HG03025 (cell line): ENCODE results near the gene IGSF21.

Source experiments
- ATAC-seq: cut with Tn5 transposase; IDR thresholded peaks from one replicate; pipeline ENCODE4 v1.9.1; 2021; ENCODE audit warnings: mild to moderate bottlenecking, moderate library complexity; ENCODE audit not compliant: unreplicated experiment, low FRiP score

IGSF21 gene

DNA sequence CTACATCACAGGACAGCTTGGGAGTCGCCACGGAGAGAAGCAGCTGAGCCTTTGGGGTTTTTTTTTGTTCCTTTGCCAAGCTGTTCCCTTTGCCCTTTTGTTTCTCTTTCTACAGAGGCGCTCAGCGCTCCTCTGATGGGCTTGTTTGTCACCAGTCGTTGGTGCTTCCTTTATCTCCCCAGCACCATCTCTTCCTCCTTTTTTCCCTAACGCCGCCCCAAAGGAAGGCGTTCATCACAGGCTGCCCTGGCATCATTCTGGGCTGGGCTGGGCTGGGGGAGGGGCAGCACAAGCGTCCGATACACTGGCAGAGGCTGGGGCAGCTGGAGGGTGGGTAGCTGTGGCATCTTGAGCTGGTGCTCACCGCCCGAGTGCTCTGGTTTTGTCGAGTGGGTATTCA lies 10.5 kb downstream of the IGSF21 start:
- no peak for ATAC-seq

DNA sequence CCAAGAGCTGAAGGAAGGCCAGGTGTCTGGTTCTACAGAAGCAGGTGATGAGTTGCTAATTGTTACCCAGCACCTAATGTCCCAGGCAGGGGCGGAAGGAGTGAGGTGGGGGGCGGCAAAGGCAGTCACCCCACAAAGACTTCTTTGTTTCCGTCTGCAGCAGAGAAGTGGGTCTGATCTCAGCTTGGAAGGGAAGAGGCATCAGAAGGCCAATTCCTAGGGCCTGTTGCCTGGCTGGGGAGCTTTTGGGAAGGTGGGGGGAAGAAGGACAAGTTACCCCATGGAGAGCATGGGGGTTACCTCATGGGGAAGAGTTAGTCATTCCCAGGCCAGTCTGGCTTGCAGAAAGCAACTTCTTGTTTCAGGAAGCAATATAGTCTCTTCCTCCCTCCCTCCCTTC lies 10.9 kb downstream of the IGSF21 start:
- ATAC-seq, result no peak

DNA sequence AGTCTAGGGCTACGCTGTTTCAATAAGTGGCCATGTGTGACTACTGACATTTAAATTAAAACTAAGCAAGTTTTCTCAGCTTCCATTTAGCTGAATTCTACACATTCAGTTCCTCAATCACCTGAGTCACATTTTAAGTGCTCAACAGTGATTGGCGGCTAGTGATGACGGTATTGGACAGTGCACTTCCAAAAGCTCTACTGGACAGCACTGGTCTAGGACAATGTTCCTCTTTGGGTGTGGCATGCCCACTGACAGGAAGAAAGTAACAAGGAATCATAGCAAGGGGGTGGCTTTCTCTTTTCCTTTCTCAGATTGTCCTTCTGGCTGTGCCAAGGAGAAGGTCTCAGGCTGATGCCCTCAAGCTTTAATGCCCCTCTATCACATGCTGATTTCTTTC lies 11.7 kb downstream of the IGSF21 start:
- no peak for ATAC-seq

DNA sequence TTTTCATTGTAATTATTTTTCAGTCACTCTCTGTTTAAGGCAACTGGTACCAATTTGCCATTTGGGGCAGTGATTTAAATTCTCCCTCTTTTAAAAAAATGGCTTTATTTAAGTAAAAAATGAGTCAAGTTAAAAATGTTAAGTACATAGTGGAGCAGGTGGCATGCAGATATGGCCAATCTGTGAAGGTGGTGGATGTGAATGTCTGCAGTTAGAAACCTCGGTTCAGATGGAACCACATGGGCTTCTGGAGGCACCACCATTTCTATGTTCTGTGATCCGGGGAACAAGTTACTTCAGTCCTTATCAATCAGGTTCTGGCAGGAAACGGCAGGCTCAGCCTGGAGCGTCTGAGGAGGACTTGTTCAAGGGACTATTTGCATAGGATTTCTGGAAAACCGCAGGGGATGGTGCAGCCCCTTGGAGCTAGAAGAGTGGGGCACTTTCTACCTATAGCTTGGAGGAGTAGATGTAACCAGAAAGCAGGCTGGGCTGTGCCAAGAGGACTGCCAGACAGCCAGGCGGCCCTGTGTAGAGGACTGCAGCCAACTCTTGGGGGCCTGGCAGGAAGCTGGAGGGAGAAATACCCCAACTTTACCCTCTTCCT lies 12.3 kb downstream of the IGSF21 start:
- no peak for ATAC-seq

DNA sequence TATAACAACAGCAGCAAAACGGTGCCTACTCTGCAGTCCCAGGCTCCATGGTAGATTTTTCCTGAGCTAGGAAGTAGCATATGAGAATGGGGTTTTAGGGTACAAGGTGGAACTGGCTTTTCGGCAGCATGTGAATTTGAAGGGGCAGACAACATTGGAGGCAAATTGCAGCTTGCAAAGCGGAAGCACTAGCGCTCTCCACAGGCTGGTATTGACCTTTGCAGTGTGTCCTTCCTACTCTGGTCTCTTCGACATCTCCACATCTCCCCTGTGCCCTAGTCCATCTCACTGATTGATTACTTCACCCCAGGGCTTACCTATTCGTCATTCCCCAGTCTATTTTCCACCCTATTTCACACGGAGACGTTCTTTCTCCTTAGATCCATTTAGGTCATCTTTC lies 13.0 kb downstream of the IGSF21 start:
- ATAC-seq, result no peak

DNA sequence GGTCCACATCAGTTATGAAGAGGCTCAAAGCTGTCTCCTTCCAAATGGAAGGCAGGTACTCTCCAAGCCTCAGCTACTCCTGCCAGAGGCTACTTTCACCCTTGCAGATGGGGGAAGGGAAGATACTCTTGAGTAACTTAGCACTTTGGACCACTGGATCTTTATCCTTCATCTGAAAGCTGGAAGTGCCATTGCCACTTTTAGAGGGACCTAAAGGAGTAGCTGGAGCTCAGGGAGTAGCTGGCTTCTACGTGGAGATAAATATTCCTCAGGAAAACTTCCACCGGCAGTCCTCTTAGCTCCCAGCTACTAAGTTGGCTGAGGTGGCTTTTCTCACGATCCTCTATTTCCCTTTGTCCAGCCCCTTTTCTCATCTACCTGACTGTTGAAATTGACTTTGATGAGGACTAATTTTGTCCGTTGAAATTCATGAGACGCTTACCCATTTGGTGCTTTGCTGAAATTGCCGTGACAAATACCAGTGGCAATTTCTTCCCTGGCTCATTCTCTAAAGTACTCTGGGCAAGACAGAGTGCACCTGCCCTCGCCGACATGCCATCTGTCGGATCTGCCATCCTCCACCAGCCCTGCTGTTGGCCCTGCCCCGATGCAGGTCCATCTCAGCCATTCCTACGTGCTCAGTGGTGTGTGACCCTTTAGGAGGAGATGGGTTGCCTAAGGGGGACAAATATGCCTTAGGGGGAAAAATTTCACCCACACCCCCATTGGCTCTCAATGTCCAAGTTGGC lies 13.6 kb downstream of the IGSF21 start:
- no peak for ATAC-seq

DNA sequence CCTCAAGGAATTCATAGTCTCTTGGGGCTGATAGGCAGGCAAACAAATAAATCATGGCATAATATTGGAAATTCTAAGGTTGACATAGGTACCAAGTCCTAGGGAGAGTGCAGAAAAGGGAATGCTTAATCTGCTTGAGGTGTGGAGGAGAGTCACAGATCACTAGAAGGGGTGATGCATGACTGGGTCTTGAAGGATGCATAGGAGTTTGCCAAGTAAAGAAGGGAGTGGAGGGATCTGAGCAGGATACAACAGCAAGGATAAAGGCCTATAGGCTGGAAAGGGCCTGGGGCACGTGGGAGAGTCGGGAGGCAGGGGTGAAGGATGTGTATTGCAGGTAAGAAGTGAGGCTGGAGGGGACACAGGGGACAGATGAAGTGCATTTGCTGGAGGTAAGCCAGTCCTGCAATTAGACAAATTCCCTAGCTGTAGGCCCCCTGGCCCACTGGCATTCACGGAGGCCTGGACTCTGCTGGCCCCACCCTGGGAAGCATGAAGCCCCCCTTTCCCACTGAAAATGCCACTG lies 15.9 kb downstream of the IGSF21 start:
- ATAC-seq, result no peak

DNA sequence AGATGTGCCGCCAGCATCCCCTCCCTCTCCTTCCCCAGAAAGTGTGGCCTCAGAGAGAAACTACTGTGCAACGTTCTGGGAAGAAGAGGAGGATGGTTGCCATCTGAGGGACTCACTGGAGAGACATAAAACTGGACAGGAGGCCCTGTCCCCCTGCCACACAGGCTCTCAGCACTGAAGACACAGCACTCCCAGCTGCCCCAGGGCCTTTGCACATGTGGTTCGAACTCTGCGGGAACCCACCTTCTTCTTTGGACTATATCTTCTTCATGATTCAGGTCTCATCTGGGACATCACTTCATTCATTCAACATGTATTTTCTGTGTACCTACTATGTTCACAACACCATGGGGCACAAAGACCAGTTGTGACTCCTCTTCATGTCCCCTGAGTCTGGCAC lies 17.4 kb downstream of the IGSF21 start:
- no peak for ATAC-seq

DNA sequence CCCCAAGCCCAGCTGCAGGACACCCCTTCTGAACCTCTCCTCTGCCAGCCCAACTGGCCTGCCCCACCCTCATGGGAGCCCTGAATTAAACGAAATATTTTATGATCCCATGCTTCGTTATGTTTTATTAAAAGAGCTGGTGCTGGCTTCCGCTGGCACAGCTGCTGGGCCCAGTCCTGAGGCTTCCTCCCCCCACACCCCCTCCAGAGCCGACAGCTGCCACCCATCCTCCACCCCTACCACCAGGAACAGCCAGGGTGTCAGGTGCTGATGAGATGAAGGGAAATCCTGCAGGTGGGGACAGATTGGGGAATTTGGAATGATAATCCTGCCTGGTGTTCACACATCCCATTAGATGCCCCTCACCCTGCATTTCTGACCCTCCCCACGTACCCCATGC lies 19.0 kb downstream of the IGSF21 start:
- no peak for ATAC-seq

DNA sequence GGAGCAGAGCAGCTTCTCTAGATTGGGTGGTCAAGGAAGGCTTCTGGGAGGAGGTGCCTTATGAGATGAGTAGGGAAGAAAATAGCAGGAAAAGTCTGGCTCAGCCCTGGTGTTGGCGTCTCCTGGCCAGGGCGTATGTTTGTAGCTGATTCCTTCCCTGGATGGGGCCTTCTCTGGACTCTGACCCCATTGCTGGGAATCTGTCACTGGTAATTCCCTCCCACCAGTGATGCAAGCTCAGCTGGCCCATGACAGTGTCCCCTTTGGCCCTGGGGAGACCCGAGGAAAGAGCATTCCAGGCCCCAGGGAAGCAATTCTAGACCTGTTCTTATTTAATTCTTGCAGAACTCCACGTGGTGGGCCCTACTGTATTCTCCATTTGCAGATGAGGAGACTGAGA lies 20.7 kb downstream of the IGSF21 start:
- no peak for ATAC-seq

DNA sequence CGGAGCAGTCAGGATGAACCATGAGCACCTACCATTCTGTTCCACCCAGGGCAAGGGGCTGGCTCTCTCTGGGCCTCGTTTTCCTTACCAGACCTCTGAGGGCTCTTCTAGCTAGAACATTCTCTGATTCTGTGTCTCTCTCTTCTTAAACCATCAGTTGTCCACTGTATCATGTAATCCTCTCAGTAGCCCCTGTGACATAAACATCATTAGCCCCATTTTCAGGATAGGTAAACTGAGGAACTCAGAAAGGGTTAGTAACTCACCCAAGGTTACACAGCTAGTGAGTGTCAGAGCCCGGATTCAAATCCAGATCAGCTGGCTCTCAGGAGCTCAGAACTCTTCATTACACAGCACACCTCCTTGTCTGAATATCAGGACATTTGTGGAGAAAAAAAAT lies 22.8 kb downstream of the IGSF21 start:
- ATAC-seq, result no peak

DNA sequence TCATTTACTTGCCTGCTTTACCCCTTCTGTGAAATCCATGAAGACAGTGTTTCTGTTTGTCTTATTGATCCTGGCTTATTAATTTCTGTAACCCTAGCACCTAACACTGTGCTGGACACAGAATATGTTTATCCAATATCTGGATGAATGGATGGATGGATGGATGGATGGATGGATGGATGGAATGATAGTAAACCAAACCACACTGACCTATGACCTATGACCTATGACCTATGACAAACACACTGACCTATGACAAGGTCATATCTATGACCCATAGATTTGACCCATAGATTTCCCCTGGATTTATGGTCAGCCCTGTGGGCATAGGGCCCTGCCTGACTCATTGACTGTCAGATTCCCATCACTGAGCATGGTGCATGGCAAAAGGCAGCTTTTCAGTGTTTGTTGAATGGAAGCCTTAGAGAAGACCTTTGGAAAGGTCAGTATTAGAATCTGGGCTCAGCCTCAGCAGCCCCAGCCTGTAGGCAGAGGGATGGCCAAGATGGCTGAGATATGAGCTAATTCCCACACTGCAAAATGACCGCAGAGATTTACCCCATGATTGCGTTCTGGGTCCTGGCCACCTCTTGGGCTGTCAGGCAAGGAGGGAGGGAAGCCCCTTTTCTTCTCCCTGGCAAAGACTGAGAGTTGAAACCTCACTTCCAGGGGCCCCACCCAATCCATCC lies 24.6 kb downstream of the IGSF21 start:
- ATAC-seq, result no peak

DNA sequence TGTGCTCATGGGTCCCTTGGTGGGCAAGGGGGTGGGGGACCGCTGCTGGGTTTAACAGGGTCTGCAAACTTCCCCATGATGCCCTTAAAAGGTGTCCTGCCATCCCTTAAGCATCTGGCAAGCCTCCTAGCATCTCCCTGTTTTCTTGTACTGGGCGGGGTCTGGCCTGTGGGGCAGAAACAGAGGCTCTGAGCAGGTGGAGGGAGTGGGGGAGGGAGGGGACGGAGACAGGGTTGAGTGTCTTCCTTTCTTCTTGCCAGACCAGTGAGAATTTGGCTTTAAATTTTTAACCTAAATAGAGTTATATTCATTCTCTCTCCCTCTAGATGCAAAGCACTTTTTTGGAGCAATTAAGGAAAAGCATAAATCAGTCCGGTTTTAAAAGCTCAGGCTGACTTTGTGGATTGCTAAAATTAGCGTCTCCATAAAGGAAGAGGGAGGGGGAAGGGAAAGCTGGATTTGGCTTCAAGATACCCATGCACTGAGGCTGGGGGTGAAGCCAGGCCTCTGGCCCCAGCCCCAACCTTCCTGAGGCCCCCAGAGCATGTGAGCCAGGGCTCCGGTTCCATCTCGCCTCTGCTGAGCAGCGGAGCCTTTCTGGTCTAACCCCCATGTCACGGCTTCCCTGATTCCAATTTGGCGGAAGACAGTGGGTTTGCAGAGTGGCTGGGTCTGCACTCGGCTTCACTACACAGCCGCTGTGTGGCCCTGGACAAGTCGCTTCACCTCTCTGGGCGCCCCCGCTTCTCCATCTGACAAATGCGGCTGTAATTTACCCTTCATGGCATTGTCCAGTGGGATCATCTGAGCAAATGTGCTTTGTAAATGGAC lies 25.3 kb downstream of the IGSF21 start:
- no peak for ATAC-seq

DNA sequence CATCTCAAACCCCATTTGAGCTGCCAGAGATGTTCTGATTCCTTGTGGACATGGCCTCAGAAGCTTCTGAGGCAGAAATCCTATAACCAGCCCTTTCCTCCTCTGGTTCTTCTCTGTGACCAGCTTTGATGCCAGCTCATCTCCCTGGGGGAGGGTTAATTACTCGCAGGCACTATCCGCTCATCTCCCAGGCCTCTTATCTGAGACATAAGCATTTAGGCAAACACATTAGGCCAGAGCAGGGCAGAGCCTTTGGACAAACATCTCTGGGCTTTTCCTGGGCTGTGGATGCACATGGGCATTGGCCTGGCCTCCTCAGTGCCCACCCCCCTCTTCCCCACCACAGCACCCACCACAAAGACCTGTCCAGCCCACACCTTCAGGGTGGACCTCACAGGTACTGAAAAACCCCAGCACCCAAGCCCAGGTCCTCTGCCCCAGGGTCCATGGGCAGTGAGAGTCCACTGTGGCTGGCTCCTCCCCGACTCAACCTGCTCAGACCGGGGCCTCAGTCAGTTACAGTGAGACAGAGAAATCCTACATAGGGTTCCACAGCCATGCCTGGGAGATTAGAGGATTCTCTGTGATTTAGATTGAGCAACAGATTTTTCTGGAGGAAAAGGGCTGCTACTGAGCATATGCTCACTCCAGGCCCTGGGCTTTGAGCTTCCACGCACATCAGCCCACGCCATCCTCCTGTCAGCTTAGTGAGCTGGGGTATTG lies 26.9 kb downstream of the IGSF21 start:
- ATAC-seq, result no peak

DNA sequence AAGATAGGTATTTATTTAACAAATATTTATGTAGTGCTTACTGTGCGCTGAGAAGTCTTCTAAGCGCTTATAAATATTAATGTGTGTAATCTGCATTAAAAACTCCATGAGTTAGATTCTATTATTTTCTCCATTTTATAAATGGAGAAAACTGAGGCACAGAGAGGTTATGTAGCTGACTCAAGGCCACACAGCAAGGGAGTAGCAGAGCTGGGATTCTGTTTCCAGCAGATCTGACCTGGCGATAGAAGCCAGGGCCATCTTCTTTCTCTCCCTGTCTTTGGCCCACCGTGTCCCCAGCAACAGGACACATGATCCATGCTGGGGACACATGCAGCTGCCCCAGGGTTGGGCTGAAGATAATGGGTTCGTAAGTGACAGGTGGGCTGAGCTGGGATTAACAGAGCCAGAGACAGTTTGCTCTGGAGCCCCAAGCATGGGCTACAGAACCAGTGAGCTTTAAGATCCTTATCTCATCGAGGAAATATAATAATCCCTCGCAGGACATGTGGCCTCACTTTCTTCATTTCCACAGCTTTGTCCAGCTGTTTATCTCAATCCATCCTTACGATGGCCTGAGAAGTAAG lies 30.3 kb downstream of the IGSF21 start:
- ATAC-seq, result no peak

DNA sequence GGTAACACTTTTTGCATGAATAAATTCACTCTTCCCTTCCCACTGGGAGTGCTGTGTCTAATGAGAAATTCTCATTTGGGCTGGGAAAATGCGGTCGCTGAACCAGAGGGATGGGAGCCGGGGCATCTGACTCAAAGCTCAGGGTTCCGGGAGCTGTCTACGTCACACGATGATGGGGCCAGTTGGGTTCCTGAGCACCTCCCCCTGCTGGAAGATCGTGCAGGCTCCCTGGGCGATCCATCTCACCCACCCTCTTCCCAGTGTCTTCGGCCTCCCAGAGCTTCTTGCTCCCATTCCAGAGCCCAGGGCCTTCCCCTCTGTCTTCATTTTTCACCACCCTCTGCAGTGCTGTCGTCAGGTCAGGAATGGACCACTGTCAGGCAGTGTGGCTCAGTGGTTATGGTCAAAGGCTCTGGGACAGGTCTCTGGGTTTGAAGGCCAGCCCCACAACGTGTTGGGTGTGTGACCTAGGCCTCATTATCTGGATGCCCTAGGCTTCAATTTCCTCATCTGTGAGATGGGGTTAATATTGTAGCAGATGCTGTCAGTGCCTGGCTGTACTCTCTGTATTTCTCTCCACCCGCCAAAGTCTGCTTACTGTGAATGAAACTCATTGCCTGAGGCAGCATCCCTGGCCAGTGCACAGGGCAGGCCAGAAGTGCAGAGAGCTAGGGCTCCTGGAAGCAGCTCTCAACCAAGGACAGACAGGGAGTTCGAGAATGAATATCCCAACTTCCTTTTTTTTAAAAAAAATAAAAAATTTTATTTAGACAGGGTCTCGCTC lies 31.8 kb downstream of the IGSF21 start:
- ATAC-seq, result no peak

DNA sequence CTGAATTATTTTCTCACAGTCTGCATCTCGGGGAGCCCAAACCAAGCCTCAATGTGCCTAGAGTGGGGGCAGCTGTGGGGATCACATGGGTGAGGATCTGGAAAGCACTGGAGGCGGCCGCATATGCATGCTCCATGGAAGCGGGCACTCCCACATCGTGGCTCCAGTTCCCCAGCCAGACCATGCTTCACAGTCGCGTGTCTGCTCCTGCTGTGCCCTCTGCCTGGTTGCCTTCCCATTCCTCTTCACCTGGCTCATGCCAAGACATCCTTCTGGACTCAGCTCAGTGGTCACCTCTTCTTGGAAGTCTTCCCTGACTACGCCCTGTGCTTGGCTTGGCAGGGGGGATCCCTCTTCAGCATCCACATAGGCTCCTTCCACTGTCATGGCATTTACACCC lies 32.8 kb downstream of the IGSF21 start:
- ATAC-seq, result no peak

DNA sequence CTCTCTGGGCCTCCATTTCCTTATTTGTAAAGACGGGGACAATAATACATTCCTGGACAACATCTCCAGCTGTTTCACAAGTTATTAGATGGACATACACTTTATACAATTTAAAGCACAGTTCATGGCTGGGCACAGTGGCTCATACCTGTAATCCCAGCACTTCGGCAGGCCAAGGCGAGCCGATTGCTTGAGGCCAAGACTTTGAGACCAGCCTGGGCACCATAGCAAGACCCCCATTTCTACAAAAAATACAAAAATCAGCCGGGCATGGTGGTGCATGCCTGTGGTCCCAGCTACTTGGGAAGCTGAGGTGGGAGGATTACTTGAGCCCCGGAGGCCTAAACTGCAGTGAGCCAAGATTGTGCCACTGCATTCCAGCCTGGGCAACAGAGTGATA lies 34.1 kb downstream of the IGSF21 start:
- no peak for ATAC-seq

DNA sequence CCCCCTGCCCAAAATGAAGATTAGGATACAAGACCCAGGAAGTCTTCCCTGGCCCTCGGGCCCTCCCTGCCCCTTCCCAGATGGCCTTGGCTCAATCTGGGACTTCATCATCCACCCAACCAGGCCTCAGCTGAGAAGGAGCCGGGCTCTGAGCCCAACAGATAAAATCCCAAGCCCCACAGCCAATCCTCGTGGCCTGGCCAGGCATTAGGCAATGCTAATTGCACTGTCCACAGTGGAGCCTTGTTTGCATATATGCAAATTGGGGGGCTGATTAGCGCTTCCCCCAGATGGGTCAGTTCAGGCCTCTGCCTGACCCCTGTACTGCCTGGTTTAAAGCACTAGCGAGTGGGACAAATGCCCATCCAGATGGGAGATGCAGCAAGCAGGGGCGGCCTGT lies 34.9 kb downstream of the IGSF21 start:
- ATAC-seq, result no peak
